Stromal cell of bone marrow (primary cell): ENCODE results near the gene WNT9B.

ENCODE experiments used
- DNase-seq: peaks from one replicate; pipeline ENCODE4 v3.0.0-alpha.2; 2012; ENCODE audit warnings: low read depth

WNT9B gene

DNA sequence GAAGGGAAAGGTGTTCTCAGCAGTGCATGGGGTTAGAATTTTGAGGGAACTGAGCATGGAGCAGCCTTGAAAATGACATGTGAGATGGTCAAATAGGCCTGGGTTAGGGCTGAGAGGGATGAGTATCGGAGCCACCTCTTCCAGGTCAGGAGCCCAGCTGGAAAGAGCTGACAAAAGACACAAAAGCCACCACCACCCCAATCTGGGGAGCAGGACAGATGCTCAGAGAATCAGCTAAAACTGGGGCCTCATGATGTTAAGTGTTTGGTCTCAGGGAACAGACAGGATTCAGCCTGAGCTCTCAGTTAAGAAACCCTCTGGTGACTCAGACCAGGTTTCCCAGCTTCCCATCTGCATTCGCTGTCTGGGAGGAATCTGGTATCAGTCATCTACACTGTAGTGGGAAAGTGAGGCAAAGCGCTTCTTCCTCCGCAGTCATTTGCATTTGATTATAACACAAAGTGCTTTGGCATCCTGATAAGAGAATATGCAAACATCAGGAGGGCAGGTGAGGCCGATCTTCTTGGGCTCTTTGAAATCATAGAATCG is 2.6 kb downstream of the WNT9B start:
- no peak for DNase-seq

DNA sequence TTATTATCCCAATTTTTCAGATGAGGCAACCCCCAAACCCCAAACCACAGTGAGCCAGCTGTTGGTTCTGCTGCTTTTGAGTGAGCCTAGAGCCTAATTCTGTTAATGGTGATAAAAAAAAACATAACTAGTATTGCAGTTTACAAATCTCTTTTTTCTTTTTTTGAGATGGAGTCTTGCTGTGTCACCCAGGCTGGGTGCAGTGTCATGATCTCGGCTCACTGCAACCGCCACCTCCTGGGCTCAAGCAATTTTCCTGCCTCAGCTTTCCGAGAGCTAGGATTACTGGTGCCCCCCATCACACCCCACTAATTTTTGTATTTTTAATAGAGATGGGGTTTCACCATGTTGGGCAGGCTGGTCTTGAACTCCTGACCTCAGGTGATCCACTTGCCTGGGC is 3.1 kb downstream of the WNT9B start:
- no peak for DNase-seq

DNA sequence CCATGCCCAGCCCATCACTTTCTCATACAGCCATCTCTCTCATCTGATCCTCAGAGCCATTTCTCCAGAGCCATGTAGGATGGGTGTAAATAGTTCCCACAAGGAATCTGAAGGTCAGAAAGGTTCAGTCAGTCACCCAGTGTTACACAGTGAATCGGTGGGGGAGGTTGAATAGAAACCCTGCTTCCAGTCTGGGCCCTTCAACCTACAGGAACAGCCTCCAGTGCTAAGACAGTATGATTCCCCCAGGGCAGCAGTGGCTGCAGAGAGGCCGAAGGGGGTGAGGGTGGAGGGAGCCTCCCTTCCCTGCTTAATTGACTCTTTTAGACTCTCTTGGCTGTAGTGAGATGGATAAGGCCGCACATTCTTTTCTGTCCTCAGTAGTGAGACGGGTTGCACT is 3.6 kb downstream of the WNT9B start:
- DNase-seq: no peak

DNA sequence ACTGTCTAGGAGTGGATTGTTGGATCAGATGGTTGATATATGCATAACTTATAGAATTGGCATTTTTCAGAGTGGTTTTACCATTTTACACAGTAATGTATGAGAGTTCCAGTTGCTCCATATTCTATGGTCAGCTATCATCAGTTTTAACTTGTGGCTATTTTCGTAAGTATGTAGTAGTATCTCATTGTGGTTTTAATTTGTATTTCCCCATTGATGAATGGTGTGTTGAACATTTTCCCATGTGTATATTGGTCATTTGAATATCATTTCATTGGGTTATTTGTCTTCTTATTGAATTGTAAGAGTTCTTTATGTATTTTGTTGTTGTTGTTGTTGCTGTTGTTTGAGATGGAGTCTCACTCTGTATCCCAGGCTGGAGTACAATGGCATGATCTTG is 6.2 kb downstream of the WNT9B start:
- DNase-seq: no peak

DNA sequence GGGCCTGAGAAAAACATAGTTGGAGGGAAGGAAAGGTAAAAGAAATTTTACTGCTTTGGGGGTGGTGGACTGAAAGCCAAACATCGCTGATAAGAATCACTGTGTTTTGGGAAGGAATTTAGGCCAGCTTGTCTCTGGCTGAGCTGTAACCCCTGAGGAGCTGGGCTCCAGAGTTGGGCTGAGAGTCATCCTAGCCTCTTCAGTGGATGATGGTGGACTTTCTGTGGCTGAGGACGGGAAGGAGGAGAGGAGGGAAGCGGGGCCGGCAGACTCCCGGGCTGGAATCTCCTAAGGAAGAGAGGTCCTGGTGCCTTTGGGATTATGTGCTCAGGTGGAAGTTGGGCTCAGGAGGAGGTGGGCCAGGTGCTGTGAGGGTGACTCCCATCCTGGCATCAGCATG is 8.6 kb downstream of the WNT9B start:
- DNase-seq: no peak

DNA sequence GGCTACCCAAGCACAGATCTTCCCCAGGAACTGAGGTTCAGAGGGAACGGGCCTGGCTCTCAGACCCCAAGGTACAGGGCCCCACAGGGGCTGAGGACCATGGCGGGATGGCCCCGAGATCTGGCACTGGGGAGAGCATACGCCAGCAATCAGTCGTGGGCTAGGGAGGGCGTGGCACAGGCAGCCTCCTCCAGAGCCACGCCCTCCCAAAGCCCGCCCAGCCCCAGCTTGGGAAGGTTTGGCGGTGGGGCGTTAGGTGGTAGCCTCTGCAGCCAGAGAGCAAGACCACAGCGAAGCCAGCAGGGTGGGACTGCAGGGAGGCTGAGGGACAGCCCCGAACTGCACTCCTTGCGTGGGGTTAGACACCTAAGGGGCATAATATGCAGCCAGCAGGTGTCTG is 11.6 kb downstream of the WNT9B start:
- no peak for DNase-seq

DNA sequence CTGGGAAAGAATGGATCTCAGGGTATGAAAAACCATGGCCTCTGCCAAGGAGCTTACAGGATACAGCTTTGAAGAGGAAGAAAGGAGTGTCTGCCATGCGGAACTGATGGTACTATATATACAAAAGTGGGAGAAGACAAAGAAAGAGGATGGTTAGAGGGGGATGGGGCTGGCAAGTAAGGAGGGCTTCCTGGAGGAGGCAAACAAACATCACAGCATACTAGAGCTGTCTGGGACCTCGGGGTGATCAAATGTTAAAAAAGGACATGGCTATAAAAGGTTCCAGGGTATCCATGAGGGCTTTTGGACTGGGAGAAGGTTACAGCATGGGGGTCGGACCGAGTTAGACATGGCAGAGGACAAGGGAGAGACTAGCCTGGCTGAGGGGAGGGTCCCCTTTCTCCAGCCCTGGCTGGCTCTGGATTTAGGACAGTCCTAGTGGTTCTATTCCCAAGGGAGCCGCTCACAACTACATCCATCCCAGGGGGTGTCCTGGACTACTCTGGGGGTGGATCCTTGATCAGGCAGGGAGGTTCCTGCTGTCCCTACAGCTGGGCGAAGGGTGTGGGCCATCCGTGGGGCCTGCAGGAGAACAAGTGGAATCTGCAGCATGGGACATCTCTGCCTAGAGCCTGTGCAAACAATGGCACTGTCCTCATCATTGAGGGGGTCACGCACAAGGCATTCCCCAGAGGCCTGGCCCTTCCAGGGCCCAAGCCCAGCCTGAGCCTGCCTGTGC is 12.2 kb downstream of the WNT9B start:
- no peak for DNase-seq

DNA sequence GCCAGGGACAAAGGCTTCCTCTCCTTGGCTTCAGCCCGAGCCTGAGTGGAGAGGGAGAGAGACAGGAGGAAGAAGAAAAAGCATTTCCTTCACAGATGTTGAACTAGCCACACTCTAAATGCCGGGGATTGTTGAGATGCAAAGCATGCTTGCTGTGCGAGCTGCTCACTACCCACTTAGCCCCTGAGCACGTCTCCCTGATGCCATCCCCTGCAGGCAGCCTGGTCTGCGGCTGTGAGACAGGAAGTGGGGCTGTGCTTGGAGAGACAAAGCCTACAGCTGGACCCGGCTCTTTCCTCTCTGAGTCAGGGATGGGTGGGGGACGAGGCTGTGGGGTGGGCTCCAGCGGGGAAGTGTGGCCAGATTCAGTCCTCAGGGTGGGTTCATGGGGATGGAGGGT is 13.7 kb downstream of the WNT9B start:
- DNase-seq: no peak

DNA sequence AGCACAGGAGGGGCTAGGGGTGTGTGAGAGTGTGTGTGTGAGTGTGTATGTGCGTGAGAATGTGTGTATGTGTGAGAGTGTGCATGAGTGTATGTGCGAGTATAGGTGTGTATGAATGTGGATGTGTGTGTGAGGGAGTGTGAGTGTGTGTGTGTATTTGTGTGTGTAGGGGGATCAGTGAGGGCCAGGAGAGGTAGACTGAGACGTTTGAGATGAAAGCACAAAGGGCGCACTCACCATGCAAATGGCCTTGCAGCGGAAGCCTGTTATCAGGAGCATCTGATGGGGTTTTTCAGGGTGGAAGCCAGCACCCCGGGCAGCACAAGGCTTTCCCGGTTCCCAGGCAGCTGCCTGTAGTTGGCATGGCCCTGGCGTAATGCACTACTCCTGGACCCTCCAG is 14.9 kb downstream of the WNT9B start:
- DNase-seq: no peak

DNA sequence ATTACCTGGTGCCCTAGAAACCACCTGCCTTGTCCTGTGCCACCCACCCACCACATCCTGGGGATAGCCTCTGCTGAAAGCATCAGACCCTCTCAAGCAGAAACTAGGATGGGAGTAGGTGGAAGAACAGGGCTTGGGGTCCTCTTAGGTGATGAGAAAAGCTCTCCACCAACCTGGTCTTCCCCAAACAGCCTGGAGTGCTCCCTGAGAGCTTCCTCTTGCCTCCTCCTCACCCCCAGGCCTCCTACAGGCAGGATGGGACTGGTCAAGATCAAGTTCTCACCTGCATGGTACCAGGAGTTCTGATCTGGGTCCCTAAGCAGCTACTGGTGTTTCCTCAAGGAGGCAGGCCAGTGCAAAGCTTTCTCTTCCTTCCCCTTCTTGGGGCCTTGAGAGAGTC is 15.4 kb downstream of the WNT9B start:
- DNase-seq: no peak

DNA sequence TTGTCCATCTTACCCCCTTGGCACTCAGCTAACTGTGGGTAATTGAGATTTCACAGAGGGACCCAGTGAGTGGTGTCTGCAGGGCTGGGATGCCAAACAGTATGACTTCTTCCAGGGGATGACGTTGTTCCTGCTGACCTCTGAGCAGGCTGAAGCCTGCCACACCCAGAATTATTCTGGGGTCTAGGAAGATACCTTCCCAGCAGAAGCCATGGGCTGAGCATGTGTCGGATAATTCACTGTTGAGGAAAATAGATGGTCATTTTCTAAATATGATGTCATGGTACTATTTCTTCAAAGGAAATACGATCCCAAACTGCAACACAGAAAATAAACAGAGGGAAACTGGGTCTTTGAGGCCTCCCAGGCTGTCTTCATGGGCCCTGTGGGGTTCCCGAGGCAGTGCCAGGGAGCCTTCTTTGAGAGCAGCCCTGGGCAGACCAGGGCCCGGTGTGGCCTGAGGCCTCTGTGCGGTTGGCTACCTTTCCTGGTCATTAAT is 17.4 kb downstream of the WNT9B start:
- no peak for DNase-seq

DNA sequence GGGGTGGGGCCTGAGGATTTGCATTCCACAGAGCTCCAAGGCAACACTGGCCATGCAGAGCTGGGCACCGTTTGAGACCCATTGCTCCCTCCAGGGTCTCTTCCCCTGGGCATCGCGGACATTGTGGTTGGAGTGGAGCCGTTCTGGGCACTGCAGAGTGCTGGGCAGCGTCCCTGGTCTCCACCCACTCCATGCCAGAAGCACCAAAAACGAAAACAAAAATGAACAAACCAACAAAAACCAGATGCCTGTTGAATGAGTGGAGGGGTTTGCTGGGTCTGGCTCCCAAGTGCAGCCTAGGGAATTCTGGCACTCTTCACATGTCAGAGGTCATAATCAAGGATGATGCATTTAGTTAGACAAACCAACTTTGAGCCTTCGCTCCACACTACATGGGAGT is 17.9 kb downstream of the WNT9B start:
- no peak for DNase-seq

DNA sequence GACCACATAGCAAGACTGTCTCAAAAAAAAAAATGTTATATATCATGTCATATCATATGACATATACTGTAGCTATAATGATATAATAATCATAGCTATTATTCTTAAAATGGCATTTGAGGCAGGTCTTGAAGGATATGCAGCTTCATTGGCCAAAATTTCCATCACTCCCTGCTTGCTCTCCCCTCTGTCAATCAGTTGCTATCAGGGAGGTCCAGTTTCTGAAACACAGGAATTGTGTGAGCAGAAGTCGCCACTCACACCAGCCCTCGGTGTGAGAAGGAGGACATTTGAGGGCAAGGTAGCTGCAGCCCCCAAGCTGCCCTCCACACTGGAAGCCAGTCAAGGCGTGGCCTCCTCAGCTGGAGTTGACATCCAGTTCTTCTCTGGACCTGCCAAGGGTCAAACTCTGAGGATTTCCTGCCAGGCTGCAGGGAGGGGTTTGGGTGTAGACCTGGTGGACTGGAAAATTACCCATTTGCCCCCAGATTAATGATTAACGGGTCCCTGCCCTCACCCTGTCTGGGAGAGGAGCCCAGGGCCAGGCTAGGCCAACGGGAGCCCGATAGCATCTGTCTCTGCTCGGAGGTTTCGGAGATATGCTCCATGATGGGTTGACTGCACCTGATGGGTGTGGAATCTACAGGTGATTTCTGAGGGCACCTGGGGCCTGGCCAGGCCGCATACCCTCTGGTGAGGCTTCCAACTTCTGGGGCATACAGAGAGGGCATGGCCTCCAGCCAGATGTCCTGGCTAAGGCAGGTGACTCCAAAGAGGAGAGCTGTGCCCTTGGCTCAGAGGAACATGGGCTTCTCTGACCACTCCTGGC is 18.8 kb downstream of the WNT9B start:
- DNase-seq: no peak

DNA sequence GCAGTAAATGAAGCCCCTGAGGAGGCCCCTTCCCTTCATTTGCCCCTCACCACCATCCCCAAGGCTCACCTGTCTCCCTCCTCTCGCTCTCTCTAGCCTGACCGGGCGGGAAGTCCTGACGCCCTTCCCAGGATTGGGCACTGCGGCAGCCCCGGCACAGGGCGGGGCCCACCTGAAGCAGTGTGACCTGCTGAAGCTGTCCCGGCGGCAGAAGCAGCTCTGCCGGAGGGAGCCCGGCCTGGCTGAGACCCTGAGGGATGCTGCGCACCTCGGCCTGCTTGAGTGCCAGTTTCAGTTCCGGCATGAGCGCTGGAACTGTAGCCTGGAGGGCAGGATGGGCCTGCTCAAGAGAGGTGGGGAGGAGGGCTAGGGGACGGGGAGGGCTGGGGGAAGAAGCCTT is 21.0 kb downstream of the WNT9B start:
- no peak for DNase-seq

DNA sequence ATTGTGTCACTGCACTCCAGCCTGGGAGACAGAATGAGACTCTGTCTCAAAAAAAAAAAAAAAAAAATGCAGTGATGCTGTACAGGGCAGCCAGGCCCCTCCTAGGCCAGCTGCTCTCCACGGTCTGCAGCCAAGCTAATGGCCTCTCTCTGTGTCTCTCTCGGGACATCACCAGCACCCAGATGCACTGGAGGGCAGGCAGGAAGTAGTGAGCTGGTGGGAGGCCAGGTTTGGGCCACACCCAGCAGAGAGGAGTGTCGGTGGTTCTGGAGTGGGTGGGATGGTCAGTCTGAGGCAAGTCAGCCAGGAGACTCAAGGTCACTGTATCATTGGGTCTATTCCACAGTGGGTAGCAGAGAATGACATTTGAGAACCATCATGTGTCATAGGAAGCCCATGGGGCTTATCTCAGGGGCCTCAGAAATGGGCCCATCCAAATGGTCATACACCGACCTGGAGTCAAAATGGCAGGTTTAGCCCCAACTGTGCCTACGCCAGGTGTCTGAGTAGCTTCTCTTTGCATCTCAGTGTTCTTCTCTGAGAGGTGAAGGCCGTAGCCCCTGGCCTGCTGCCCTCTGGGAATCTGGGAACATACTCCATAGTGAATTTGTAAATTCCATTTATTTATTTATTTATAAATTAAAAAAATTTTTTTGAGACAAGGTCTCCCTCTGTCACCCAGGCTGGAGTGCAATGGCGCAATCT is 22.7 kb downstream of the WNT9B start:
- no peak for DNase-seq

DNA sequence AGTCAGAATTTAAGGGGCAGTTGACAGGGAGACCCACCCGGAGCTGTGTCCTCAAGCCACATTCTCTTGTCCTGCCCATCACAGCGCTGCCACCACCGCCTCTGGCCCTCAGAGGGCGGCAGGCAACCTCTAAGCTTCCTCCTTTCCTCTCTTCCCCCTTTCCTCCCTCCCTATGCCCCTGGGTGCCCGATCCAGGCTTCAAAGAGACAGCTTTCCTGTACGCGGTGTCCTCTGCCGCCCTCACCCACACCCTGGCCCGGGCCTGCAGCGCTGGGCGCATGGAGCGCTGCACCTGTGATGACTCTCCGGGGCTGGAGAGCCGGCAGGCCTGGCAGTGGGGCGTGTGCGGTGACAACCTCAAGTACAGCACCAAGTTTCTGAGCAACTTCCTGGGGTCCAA is 23.5 kb downstream of the WNT9B start:
- no peak for DNase-seq

DNA sequence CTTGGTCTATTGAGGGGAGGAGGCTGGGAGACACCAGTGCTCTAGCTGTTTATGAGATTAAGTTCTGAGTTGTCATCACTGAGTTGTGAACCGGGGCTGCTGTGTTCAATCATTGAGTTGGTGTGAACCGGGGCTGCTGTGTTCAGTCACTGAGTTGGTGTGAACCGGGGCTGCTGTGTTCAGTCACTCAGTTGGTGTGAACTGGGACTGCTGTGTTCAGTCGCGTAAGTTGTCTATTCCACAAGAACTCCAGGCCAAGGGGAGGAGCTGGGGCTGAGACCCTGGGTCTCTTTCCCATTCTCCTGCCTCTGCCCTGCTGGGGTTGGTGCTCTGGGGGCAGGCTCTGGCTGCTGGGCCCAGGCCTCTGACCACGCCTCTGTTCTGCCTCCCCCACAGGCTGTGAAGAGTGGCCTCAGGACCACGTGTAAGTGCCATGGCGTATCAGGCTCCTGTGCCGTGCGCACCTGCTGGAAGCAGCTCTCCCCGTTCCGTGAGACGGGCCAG is 24.5 kb downstream of the WNT9B start:
- no peak for DNase-seq

DNA sequence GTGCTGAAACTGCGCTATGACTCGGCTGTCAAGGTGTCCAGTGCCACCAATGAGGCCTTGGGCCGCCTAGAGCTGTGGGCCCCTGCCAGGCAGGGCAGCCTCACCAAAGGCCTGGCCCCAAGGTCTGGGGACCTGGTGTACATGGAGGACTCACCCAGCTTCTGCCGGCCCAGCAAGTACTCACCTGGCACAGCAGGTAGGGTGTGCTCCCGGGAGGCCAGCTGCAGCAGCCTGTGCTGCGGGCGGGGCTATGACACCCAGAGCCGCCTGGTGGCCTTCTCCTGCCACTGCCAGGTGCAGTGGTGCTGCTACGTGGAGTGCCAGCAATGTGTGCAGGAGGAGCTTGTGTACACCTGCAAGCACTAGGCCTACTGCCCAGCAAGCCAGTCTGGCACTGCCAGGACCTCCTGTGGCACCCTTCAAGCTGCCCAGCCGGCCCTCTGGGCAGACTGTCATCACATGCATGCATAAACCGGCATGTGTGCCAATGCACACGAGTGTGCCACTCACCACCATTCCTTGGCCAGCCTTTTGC is 25.0 kb downstream of the WNT9B start:
- DNase-seq: no peak

DNA sequence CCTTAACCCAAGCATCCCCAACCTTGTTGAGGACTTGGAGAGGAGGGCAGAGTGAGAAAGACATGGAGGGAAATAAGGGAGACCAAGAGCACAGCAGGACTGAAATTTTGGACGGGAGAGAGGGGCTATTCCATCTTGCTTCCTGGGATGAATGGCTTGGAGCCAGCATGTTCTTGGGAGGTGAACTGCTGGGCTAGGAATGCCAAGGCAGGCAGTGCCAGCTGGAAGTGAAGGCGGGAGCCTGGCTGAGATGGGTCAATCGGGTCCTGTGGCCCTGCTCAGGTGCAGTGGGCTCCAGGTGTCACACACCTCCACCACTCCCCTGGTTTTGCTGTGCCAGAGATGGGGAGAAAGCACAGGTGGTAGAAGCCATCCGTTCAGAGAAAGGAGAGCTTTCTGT is 25.5 kb downstream of the WNT9B start:
- DNase-seq: no peak

DNA sequence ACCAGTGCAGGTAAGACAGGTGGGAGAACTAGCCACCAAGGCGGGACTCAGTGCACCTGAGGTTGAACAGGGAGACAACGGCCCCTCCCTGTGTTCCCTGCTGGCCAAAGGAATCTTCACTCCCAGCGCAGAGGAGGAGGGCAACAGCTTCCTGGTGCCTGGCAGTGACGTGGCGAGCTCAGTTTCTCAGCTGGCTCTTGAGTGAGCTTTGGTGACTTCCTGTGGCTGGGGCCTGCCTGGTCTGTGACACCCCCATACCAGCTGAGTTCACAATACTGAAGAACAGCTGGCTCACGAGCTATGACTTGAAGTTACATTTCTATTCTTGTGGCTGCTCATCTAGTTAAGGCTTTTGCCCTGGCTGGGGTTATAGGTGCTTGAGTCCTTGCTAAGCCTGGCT is 26.1 kb downstream of the WNT9B start:
- no peak for DNase-seq

DNA sequence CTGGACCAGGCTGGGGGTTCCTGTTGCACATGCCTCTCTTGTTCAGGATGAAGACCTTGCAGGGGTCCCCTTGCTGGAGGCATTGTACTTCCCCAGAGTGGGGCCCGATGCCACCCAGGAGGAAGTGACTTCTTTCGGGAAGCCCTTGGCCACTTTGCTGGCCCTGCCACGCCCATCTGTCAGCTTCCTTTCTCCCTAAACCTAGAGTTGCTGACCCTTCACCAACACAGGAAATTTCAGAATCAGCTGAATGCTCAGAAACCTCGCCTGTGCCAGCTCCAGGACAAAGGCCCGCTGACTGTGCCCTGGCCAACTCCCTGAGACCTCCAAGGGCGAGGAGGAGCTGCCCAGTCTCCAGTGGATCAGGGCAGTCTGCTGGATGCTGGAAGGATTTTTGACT is 26.7 kb downstream of the WNT9B start:
- no peak for DNase-seq

DNA sequence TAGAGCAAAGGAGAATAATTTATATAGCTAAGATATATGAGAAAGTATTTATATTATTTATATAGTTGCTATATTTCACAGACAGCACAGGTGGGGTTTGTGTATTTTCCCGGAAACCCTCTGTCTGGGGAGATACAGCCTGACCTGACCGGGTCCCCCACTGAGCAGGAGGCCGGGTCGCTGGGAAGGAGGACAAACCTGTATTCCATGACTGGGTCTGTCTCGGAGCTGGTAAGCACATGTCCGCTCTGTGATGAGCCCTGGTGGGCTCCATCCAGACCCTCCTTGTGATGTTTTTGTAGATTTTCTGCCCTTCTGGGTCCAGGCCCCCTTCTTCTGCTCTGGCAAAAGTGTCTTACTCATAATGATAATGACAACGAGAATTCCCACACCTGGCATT is 27.7 kb downstream of the WNT9B start:
- no peak for DNase-seq
